COLO668 (cell line): Measurements from ENCODE around the gene CAMK2N1.
"Not testable (repeated sequence)": the region's sequence is repeated elsewhere in the genome, so short reads cannot be mapped to it uniquely, and the experiment has no call there.

Experiments
- DNase-seq: peaks from one replicate; lab custom pipeline; 2025; ENCODE audit not compliant: unreplicated experiment; lab: John Stamatoyannopoulos, UW

Gene CAMK2N1

GRCh38 chr1:20485527-20486456 lies at the start of gene CAMK2N1:
TSS of gene CAMK2N1 (minus strand) at chr1:20486210. CDS start at chr1:20485379, 831 bp downstream.
- DNase-seq = peak; percentile 96

- no peak for DNase-seq
These were observed 48.8 kb upstream of the CAMK2N1 start for GRCh38 chr1:20534659-20535417.

- no peak for DNase-seq
These were observed 47.6 kb upstream of the CAMK2N1 start for GRCh38 chr1:20533635-20534034.

GRCh38 chr1:20530901-20531300 lies 44.9 kb upstream of the CAMK2N1 start:
- DNase-seq = peak; percentile 59

- DNase-seq = peak; percentile 36
These were observed 44.3 kb upstream of the CAMK2N1 start for GRCh38 chr1:20530306-20530705.

GRCh38 chr1:20528221-20528620 lies 42.2 kb upstream of the CAMK2N1 start:
- no peak for DNase-seq

- DNase-seq = no peak
These were observed 40.3 kb upstream of the CAMK2N1 start for GRCh38 chr1:20526267-20526666.

- peak; percentile 86 for DNase-seq
These were observed 36.2 kb upstream of the CAMK2N1 start for GRCh38 chr1:20521960-20522861.

GRCh38 chr1:20519609-20520262 lies 33.7 kb upstream of the CAMK2N1 start:
- not testable (repeated sequence) for DNase-seq

- no peak for DNase-seq
These were observed 25.8 kb upstream of the CAMK2N1 start for GRCh38 chr1:20511518-20512428.

- DNase-seq = no peak
These were observed 22.4 kb upstream of the CAMK2N1 start for GRCh38 chr1:20508411-20508771.

GRCh38 chr1:20507564-20508410 lies 21.8 kb upstream of the CAMK2N1 start, which contains the start of gene MUL1:
TSS of gene MUL1 (minus strand) at chr1:20508151. CDS start at chr1:20508024, 127 bp downstream.
- DNase-seq = peak; percentile 99

GRCh38 chr1:20507248-20507563 lies 21.2 kb upstream of the CAMK2N1 start:
- DNase-seq = no peak

- DNase-seq = no peak
These were observed 19.5 kb upstream of the CAMK2N1 start for GRCh38 chr1:20505488-20505887.

- no peak for DNase-seq
These were observed 14.7 kb upstream of the CAMK2N1 start for GRCh38 chr1:20500716-20501115.

- DNase-seq = no peak
These were observed 13.7 kb upstream of the CAMK2N1 start for GRCh38 chr1:20499718-20500117.

GRCh38 chr1:20499105-20499504 lies 13.1 kb upstream of the CAMK2N1 start:
- no peak for DNase-seq

- no peak for DNase-seq
These were observed 12.1 kb upstream of the CAMK2N1 start for GRCh38 chr1:20498116-20498515.

GRCh38 chr1:20497506-20497905 lies 11.5 kb upstream of the CAMK2N1 start:
- no peak for DNase-seq
